Stimulated activated CD4-positive, alpha-beta T cell treated with anti-CD3 and anti-CD28 coated beads, TNF-alpha, amount 100 ng/mL, for 48 hours (primary cell): ENCODE measurements around the gene USP53.
"Not testable (repeated sequence)": the region's sequence is repeated elsewhere in the genome, so short reads cannot be mapped to it uniquely, and the experiment has no call there.

Source experiments
- DNase-seq, 3 donors: peaks; one replicate each; pipeline ENCODE4 v3.0.0-alpha.2; 2020; ENCODE audit warnings: low read depth in 3 of 3

USP53 gene

DNA sequence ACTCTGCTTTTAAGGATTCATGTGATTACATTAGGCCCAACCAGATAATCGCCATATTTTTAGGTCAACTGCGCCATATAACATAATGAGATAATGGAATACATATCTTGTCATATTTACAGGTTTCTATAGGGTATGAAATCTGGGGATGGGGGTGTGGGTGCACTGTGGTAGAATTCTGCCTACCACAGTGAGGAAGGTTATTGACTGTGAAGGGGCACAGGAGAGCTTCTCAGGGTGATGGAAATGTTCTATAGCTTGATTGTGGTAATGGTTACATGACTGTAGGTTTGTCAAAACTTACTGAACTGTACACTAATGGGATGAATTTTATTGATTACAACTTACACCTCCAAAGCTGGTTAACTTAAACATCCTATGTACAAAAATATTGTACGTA is 15.9 kb downstream of the USP53 start:
- DNase-seq: no peak

DNA sequence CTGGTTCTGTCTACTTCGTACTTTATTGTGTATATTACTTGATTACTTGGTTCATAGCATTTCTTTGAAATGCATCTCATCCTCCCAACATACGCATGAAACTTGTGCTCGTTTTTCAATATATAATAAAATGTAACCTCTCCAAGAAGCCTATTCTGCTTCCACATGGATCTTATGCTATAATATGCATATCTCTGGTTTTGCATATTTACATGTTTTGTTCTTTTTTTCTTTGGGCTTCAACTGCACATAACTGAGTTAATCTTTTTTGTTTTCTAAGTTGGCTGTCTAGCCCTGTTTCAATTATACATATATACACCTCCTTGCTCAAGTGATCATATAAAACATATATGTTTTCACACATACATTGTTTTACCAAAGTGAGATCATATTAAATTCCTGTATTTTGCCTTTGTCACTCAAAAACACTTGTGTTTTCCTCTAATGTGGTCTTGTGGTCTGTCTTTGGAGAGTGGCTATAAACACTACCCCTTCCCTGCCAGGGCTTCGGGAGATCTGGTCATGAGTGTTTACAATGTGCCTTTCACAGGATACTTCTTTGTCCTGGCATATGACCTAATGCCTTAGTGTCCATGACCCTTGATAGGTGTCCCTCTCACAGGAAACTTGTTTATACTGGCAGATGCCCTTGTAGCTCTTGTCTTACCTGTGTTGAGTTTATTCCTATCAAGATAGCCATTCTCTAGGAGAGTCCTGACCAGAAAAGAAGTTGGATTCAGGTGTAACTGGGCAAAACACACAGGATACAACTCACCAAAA is 17.6 kb downstream of the USP53 start:
- no peak for DNase-seq

DNA sequence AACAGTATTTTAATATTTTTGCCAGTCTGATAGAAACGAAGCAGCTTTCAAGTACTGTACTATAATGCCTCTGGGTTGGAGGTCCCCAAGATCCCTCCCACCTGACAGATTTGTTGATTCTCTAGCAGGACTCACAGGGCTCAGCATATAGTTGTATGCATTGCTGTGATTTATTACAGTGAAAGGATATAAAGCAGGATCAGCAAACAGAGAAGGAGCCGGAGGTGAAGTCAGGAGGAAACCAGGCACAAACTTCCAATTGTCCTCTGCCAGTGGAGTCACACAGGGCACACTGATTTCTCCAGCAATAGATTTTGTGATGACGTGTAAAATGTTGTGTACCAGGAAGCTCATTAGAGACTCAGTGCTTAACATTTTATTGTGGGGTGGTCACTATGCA is 19.0 kb downstream of the USP53 start:
- DNase-seq: no peak

DNA sequence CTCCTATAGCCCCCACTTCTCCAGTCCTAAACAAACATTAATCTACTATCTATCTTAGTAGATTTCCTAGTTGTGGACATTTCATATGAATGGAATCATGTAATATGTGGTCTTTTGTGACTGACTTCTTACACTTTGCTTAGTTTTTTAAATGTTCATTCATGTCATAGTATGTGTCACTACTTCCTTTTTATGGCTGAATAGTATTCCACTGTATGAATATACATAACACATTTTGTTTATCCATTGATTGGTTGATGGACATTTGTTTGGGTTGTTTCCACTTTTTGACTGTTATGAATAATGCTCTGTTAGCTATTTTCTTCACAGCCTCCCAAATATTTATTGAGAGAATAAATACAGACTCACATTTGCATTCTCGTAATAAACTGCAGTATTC is 19.8 kb downstream of the USP53 start:
- no peak for DNase-seq

- DNase-seq: no peak
Measured at GRCh38 chr4:119233191-119233590, 20.7 kb downstream of the USP53 start.

DNA sequence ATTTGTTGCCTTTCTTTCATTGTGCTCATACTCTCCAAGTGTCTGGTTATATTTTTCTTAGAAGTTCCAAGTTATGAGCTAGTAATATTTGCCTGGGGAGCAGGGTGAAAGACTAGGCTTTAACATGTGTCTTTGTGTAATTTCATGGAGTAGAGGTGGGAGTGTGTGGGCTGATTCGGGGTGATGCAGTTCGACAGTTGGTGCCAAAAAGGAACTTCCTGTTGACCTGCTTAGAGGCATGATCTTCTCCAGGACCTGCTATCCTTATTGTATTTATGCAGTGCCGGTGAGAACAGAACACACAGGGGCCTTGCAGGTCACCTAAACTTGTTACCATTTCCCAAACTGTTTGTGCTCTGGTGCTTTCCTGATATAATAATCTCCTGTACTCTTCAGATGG is 21.2 kb downstream of the USP53 start:
- no peak for DNase-seq

DNA sequence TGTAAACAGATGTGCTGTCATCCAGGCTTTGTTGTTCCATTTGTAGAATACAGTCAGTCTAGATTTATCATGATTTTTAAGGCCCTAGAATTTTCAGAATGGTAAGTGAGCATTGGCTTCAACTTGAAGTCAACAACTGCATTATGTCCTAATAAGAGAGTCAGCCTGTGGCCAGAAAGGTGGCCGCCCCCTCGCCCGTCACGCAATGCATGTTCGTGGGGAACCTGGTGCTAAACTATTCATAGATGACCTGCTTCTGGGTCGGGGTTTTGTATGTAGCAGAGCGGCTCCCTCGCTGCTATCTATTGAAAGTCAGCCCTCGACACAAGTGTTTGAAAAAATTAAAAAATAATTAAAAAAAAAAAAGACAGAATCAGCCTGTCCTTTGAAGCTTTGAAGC is 24.7 kb downstream of the USP53 start:
- no peak for DNase-seq

DNA sequence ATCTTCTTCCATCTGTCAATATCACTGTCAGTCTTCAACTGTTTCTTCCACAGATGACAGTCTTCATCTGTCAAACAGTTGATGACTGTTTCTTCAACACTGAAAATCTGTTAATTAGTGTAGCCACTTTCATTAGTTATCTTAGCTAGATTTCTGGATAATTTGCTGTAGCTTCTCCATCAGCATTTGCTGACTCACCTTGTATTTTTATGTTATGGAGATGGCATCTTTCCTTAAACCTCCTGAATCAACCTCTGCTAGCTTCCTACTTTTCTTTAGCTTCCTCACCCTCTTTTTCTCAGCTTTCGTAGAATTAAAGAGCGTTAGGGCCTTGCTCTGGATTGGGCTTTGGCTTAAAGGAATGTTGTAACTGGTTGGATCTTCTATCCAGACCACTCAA is 25.1 kb downstream of the USP53 start:
- DNase-seq: no peak

- peak in 1 of 3 donors; percentile 27 for DNase-seq
Measured at GRCh38 chr4:119238068-119238722, 25.7 kb downstream of the USP53 start.

DNA sequence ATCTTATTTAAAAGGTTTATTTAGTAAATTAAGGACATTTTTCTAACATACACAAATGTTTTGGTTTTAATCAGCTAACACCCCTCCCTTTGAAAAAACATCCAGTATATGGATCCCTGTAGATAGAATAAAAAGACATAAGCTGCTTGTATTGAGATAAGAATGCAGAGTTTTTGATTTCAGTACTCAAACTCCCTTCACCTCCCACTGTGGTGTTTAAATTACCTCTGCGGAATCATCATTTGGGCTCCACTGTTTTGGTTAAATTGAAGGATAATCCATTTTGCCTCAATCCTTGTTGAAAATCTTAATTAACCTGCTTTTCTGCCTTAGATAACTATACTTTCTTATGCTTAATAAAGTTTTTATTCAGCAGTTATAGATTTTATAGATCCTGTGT is 27.6 kb downstream of the USP53 start:
- DNase-seq: no peak

DNA sequence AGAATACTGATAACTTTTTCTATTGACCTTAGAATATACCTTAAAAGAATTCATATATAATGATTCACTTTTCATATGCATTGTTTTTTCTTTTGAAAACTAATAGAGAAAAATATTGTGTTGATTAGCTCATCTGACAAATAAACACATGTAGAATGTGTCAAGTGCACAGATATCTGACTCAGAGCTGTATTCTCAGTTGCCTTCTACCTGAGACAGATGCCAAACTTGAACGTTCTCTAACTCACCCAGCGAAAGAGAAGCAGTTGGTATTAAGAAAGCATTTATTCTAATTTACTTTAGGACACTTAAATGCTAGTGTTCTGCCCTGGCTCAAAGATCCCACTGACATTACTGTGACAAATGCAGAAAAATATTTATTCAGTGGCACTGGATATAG is 28.1 kb downstream of the USP53 start:
- no peak for DNase-seq

DNA sequence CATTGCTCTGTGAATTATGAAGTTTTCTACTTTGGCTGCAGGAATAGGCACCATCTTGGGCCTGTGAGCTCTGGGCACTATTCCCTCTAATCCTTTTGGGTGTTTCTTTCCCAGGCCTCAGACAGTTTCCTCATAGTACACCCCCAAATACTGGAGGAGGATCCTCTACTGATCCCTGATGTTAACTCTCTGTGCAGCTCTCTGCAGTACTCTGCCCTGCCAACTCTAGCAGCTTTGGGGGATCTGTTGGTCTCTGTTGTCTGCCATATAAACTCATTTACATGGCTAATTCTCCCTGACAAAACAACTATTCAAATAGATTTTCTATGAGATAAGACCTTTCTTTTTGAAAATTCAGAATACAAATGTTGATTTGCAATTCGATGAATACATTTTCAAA is 29.9 kb downstream of the USP53 start:
- no peak for DNase-seq

- DNase-seq: no peak
Measured at GRCh38 chr4:119243868-119244267, 31.4 kb downstream of the USP53 start.

DNA sequence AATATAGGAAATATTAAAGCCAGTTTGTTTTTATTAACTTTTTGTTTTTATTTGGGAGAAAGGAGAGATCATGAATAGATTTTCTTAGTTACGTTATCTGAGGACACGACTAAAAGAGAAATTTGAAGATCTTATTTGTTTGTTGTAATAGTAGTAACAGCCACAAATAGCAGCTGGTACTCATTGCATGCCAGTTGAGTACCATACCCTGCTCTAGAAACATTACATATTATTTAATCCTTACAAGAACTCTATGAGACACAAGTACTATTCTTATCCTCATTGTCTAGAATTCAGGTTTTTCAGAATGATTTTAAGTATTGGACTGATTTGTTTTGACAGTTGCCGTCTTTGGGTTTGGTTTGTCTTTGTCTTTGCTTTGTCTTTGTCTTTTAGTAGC is 31.8 kb downstream of the USP53 start:
- DNase-seq: no peak

- DNase-seq: no peak
Measured at GRCh38 chr4:119244832-119245231, 32.3 kb downstream of the USP53 start.

- no peak for DNase-seq
Measured at GRCh38 chr4:119246177-119246733, 33.7 kb downstream of the USP53 start.

- DNase-seq: not testable (repeated sequence)
Measured at GRCh38 chr4:119251037-119251436, 38.5 kb downstream of the USP53 start.

- DNase-seq: not testable (repeated sequence)
Measured at GRCh38 chr4:119255223-119255622, 42.7 kb downstream of the USP53 start.

DNA sequence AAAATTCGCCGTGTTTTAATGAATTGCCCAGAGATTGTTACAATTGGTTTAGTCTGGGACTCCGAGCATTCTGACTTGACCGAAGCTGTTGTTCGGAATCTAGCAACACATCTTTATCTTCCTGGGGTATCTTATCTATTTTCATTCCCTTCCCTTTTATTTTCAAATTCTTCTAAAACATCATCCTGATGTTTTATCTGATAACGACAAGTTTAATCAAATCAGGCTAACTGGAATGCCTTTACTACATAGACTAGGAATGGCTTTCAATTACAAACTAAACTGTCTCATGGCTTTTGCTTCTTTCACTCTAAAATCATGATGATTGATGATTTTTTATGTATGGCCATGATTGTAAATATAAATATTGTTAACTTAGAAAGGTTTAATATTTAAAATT is 48.0 kb downstream of the USP53 start:
- DNase-seq: no peak

DNA sequence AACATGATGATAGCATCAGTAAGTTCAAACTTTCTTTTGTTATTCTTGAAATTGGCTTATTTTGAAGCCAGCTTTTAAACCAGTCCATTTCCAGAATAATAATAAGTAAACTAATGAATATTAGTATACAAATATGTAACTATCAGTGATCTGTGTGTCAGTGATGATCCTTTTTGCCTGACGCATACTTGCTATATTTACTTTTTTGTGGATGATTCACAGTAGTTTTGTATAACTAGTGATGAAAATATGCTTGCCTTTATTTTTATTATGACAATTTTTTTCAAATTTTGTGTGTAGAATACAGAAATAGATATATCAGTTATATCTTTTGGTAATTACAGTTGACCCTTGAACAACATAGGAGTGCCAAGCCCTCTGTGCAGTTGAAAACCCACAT is 49.5 kb downstream of the USP53 start:
- DNase-seq: no peak

DNA sequence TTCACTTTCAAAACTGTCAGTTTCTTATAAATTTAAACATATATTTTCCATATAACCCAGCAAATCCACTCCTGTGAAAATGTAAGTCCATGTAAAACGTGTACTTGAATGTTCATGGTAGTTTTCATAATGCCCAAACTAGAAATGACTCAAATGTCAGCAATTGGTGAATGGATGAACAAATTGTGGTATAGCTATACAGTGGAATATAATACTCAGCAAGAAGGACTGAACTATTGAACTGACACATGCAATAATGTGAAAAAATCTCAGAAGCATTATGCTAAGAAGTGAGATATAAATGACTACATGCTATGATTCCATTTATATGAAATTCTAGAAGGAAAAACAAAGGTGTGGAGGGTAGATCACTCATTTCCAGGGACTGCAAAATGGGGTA is 52.2 kb downstream of the USP53 start:
- DNase-seq: no peak

DNA sequence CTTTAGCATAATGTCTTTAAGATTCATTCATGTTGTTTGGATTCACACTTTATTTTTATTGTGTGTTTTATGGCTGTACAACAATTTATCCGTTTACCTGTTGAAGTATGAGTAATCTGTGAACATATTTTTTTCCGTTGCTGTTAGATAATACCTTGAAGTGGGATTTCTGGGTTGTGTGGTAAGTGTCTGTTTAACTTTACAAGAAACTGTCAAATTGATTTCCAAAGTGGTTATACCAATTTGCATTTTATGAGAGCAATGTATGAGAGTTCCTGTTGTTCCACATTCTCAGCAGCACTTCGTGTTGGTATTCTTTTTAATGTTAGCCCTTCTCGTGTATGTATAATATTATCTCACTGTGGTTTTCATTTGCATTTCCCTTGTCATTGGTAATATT is 53.6 kb downstream of the USP53 start:
- DNase-seq: no peak

DNA sequence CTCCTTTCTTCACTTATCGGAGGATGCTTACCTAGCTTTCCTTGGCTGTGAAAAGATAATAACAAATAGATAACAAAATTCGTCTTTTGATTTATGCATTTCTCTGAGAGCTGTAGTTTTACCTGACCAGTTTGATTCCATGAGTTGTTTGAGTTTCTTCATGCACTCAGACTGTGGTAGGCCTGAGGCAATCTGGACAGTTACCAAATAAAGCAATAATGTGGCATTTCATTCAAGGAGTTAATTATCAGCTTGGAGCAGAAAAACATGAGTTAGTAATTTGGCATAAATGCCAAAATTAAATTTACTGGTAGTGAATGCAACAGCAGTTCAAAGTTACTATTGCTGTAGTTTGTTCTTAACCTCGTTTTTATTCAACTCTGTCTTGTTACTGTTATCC is 56.0 kb downstream of the USP53 start:
- DNase-seq: no peak
